Suprapubic skin (tissue), 4 donors: ENCODE data around the gene MEF2B. TPM values are rescaled to one million over a fixed set of nuclear protein-coding genes. Genes with fewer than 3 reads are reported as not detected.

Experiments
- DNase-seq, 2 donors: peaks; one replicate each; pipeline ENCODE4 v3.0.0-alpha.2; 2019; ENCODE audit warnings: low spot score in 2 of 2
- H3K27ac ChIP-seq: fragments of 200-600 bp; sonication (generic); one replicate; pipeline ENCODE4 v1.5.1; 2019
- H3K27me3 ChIP-seq: fragments of 200-600 bp; sonication (generic); one replicate; pipeline ENCODE4 v1.5.1; 2019
- H3K36me3 ChIP-seq: fragments of 200-600 bp; sonication (generic); one replicate; pipeline ENCODE4 v1.5.1; 2019
- H3K4me1 ChIP-seq: fragments of 200-600 bp; sonication (generic); one replicate; pipeline ENCODE4 v1.5.1; 2019
- H3K4me3 ChIP-seq: fragments of 200-600 bp; sonication (generic); one replicate; pipeline ENCODE4 v1.5.1; 2019; ENCODE audit warnings: mild to moderate bottlenecking
- H3K9me3 ChIP-seq: fragments of 200-600 bp; sonication (generic); one replicate; pipeline ENCODE4 v1.5.1; 2019
- EP300 ChIP-seq: sonication (generic); formaldehyde crosslinking; IDR thresholded peaks from one replicate; pipeline ENCODE4 v1.6.1; 2017; ENCODE audit warnings: antibody characterized with exemption
- POLR2A ChIP-seq, 2 donors: fragments of 450-650 bp; IDR thresholded peaks; one replicate each; pipeline ENCODE4 v1.6.1; 2017; ENCODE audit warnings: antibody characterized with exemption in 2 of 2, mild to moderate bottlenecking in 2 of 2, moderate library complexity in 2 of 2
- POLR2AphosphoS5 ChIP-seq, 3 donors: sonication (generic); formaldehyde crosslinking; IDR thresholded peaks; one replicate each; pipeline ENCODE4 v1.6.1; 2017; ENCODE audit warnings: antibody characterized with exemption in 3 of 3
- WGBS: methylation state at CpG from one replicate; pipeline ENCODE4 v1.1.5; 2018; 5-methylcytosine and 5-hydroxymethylcytosine counted together
- total RNA-seq, 4 donors: library from RNA; depleted of rRNA; stranded (reverse); fragments of >200 nt; gene quantifications; one replicate each; pipeline ENCODE4 v1.1.0, GENCODE V29; 2016
- TF ChIP-seq, protein P1 (sequence below), 2 donors: fragments of 200-600 bp in 1 of 2; fragments of 450-650 bp in 1 of 2; sonication (generic) in 1 of 2; IDR thresholded peaks; one replicate each; pipeline ENCODE4 v1.5.1; 2016 to 2019; ENCODE audit warnings: antibody characterized with exemption in 2 of 2, mild to moderate bottlenecking in 1 of 2, moderate library complexity in 1 of 2

The MEF2B gene
- total RNA-seq, 4 donors from 2014 or later = 0.68 to 1.8 (median 0.73) TPM; not detected in 1

DNA sequence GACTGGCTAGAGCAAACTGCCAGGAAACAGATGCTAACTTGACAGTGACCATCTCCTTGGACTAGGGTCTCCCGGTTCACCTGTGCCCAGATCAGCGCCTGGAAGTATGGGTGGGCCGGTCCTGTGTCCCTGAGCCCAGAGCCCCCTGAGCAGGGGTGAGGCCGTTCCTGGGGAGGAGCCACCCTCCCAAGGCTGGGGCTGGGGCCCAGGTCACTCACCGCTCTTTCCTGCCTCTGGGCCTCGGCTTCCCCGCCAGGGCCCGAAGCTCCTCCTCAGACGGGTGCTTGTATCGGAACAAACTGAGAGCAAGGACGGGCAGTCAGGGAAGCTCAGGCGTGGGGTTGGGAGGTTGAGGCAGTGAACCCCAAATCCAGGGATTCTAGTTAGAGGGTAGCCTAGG is 37.2 kb downstream of the MEF2B start:
- no peak for DNase-seq
- Histone ChIP-seq H3K27me3 (no peaks in the 10 kb centered on the region), H3K4me1 (peaks cover 9% of the 10 kb centered on the region), H3K4me3 (no peak overlapping the region), H3K27ac (no peak overlapping the region), H3K9me3 (no peaks in the 10 kb centered on the region), H3K36me3 (peaks cover 12% of the 10 kb centered on the region)
- TF ChIP-seq, protein P1, sequence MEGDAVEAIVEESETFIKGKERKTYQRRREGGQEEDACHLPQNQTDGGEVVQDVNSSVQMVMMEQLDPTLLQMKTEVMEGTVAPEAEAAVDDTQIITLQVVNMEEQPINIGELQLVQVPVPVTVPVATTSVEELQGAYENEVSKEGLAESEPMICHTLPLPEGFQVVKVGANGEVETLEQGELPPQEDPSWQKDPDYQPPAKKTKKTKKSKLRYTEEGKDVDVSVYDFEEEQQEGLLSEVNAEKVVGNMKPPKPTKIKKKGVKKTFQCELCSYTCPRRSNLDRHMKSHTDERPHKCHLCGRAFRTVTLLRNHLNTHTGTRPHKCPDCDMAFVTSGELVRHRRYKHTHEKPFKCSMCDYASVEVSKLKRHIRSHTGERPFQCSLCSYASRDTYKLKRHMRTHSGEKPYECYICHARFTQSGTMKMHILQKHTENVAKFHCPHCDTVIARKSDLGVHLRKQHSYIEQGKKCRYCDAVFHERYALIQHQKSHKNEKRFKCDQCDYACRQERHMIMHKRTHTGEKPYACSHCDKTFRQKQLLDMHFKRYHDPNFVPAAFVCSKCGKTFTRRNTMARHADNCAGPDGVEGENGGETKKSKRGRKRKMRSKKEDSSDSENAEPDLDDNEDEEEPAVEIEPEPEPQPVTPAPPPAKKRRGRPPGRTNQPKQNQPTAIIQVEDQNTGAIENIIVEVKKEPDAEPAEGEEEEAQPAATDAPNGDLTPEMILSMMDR (IDR thresholded peaks at IDR 0.05) = no peak
- TF ChIP-seq POLR2A (IDR thresholded peaks at IDR 0.05) = no peak
- no peak for TF ChIP-seq POLR2AphosphoS5 (IDR thresholded peaks at IDR 0.05)
- no peak for TF ChIP-seq EP300
- WGBS = 94% methylated on average over 11 of the region's 12 CpGs

DNA sequence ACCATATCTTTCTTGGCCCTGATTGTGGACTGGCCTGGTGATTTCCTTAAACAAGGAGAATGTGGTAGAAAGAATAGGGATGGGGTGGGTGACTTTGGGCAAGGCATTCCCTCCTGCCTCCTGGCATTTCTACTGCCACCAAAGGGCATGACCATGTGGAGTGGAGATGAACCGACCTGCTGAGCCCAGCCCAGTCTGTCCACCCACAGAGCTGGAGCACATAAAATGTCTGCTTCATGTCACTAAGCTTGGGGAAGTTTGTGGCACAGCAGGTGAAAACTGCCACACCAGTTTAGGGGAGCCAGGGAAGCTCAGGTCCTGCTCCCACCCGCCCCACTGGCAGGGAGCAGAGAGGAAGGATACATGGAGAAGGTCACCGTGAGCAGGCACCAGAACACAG is 38.1 kb downstream of the MEF2B start:
- DNase-seq = no peak
- WGBS = 80% methylated on average over 3 of the region's 3 CpGs
- TF ChIP-seq EP300 (no peak), POLR2A (IDR thresholded peaks at IDR 0.05) (no peak), POLR2AphosphoS5 (IDR thresholded peaks at IDR 0.05) (no peak)
- TF ChIP-seq, protein P1 (IDR thresholded peaks at IDR 0.05) = no peak
- H3K27me3 ChIP-seq = no peaks in the 10 kb centered on the region
- no peak overlapping the region for H3K27ac ChIP-seq
- peaks cover under 1% of the 10 kb centered on the region for H3K4me1 ChIP-seq
- H3K9me3 ChIP-seq = no peaks in the 10 kb centered on the region
- no peak overlapping the region for H3K4me3 ChIP-seq
- peaks cover 12% of the 10 kb centered on the region for H3K36me3 ChIP-seq

DNA sequence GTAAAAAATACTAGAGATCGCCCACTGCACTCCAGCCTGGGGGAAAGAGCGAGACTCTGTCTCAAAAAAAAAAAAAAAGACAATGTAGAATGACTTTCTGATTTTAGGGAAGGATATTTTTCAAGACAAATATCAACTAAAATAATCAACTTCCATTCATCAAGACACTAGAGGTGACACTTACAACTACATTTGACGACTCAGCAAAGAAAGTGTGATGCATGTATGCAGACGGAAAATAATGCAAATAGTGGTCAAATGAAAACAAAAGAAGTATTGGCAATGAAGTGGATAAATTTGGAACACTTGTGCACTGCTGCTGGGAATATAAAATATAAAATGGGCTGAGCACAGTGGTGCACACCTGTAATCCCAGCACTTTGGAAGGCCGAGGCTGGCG is 44.0 kb downstream of the MEF2B start:
- 91% methylated on average over 6 of the region's 6 CpGs for WGBS

DNA sequence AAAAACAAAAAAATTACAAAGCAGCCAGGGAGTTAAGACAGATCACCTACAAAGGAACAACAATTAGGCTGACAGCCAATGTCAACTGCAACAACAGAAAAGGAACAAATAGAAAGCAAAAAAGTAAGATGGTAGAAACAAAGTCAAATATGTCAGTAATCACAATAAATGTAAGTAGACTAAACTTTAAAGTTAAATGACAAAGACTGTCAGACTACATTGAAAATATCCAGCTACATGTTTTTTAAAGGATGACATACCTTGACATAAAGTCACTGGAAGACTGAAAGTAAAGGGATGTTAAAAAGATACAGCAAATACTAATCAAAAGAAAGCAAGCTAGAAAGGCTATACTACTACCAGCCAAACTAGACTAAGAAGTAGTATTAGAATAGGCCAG is 46.7 kb downstream of the MEF2B start:
- no peak for DNase-seq
- H3K4me1 ChIP-seq = no peaks in the 10 kb centered on the region
- no peaks in the 10 kb centered on the region for H3K27me3 ChIP-seq
- no peaks in the 10 kb centered on the region for H3K9me3 ChIP-seq
- H3K36me3 ChIP-seq = peaks cover 18% of the 10 kb centered on the region
- no peak overlapping the region for H3K4me3 ChIP-seq
- TF ChIP-seq EP300 = no peak
- no peak for TF ChIP-seq POLR2A (IDR thresholded peaks at IDR 0.05)
- no peak for TF ChIP-seq POLR2AphosphoS5 (IDR thresholded peaks at IDR 0.05)
- TF ChIP-seq, protein P1 (IDR thresholded peaks at IDR 0.05) = no peak
- H3K27ac ChIP-seq = no peak overlapping the region

More for the DNA sequence above, 44.0 kb downstream of the MEF2B start:
- Histone ChIP-seq H3K27ac (no peak overlapping the region), H3K9me3 (no peaks in the 10 kb centered on the region), H3K4me1 (no peaks in the 10 kb centered on the region), H3K4me3 (no peak overlapping the region), H3K27me3 (no peaks in the 10 kb centered on the region), H3K36me3 (peaks cover 5% of the 10 kb centered on the region)
- no peak for DNase-seq
- TF ChIP-seq EP300 (no peak), POLR2A (IDR thresholded peaks at IDR 0.05) (no peak)

DNA sequence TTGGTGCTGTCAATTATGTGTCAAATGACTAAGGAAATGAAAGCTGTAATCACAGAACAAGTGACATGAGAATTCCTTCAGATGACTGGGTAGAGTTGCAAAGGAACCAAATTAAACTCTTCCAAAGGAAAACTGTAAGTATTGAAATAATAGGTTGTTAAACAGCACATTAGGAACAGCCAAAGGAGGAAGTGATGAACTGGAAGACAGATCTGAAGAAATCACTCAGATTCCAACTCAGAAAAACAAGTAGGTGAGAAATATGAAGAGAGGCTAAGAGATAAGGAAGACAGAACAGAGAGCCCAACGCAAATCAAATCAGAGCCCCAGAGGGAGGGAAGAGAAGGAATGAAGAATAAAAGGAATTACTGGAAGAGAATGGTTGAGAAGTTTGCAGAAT is 47.2 kb downstream of the MEF2B start:
- no peak for DNase-seq
- H3K4me3 ChIP-seq = no peak overlapping the region
- no peaks in the 10 kb centered on the region for H3K27me3 ChIP-seq
- H3K27ac ChIP-seq = no peak overlapping the region
- peaks cover 19% of the 10 kb centered on the region for H3K36me3 ChIP-seq
- H3K4me1 ChIP-seq = no peaks in the 10 kb centered on the region
- 100% methylated on average over 1 of the region's 1 CpG for WGBS
- no peak for TF ChIP-seq POLR2A (IDR thresholded peaks at IDR 0.05)
- TF ChIP-seq POLR2AphosphoS5 (IDR thresholded peaks at IDR 0.05) = no peak
- TF ChIP-seq EP300 = no peak
- TF ChIP-seq, protein P1 (IDR thresholded peaks at IDR 0.05) = no peak
- H3K9me3 ChIP-seq = no peaks in the 10 kb centered on the region

DNA sequence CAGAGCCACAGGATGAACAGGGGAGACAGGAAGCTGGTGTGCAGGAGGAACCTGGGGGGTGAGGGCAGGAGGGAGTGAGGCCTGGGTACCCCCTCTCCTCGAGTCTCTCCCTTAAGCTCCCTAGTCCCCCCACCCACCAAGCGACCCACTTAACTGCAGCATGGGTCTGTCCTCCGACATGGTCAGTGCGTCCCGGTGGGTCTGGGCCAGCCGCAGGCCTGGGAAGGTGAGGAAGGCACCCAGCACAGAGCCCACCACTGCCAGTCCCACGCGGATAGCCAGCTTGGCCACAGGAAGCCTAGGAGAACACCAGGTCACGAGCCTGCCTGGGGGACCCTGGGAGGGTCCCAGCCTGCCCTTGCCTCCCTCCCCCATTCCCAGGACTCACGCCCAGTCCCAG is 48.7 kb downstream of the MEF2B start:
- Histone ChIP-seq H3K27ac (no peak overlapping the region), H3K9me3 (no peaks in the 10 kb centered on the region), H3K4me3 (no peak overlapping the region), H3K4me1 (no peaks in the 10 kb centered on the region), H3K36me3 (peaks cover 19% of the 10 kb centered on the region), H3K27me3 (no peaks in the 10 kb centered on the region)
- WGBS = 94% methylated on average over 8 of the region's 10 CpGs
- TF ChIP-seq POLR2A (IDR thresholded peaks at IDR 0.05) (no peak), POLR2AphosphoS5 (IDR thresholded peaks at IDR 0.05) (no peak), EP300 (no peak)
- TF ChIP-seq, protein P1 (IDR thresholded peaks at IDR 0.05) = no peak
- DNase-seq = no peak
